T-helper 2 cell (primary cell): ENCODE measurements around the gene POTEG.
"Not testable (repeated sequence)": the region's sequence is repeated elsewhere in the genome, so short reads cannot be mapped to it uniquely, and the experiment has no call there.

Source experiments
- DNase-seq, 5 experiments: peaks; one replicate each; pipeline versions ENCODE4 v3.0.0 to v3.0.0-alpha.2; 2012 to 2022
- total RNA-seq, 2 donors: gene quantifications; one replicate each; lab custom pipeline; 2026; lab: John Stamatoyannopoulos, UW

Gene POTEG
- 0 to 0.07 reads per million in 2 donors for total RNA-seq

DNA sequence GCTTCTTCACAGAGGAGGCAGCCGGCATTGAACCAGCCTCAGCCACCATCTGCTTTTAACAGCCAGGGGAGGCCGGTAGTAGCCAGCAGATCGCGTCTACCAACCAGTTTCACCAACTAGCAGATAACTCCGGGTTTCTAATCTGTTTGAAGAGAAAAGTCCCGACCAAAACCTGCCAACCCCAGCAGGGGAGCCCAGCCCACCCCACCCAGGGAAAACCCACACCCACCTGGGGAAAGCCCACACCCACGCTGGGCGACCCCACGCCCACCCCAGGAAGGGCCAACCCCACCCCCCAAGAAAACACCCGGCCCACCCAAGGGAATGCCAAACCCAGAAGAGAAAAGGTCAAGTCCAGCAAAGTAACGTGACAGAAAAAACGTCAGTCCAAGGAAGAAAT, at the start of gene POTEG:
Gene POTEG (minus strand): TSS at position 101 of the 400 bp plus-strand sequence. CDS start 52 bp downstream, at position 49.
- not testable (repeated sequence) for DNase-seq

DNA sequence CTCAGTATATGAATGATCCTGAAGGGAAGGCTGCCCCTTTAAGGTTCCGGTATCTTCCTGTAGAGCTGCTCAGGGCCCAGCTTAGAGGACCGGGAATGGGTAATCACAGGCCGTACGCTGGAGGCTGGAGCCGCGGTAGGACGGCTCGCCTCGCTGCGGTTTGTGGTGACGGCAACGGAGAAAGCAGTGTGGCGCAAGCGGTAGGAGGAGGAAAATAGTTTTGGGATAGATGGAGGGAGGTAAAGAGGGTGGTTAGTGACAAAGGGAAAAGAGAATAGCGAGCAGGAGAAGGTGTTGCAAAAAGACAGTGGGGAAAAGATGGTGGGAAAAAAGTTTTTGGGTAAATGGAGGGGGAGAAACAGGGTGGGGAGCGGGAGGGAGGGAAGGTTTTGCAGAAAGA, 48.0 kb upstream of the POTEG start:
- DNase-seq, result not testable (repeated sequence)

DNA sequence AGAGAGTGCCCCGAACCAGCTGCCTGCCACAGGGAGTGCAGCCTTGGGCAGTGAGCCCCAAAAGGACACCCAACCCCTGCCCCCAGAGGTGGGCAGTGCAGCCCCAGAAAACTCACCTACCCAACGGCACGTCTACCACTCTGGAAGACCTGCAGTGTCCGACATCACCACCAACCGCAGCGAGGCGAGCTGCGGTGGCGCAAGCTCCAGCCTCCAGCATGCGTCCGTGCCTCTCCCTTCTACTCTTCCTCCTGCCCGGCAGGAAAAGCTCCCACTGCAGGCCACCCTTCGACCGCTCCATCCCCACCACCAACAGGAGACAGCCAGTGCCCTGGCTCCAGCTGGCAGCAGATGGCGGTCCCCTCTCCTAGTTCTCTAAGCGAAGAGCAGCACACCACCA, 47.3 kb upstream of the POTEG start:
- not testable (repeated sequence) for DNase-seq

DNA sequence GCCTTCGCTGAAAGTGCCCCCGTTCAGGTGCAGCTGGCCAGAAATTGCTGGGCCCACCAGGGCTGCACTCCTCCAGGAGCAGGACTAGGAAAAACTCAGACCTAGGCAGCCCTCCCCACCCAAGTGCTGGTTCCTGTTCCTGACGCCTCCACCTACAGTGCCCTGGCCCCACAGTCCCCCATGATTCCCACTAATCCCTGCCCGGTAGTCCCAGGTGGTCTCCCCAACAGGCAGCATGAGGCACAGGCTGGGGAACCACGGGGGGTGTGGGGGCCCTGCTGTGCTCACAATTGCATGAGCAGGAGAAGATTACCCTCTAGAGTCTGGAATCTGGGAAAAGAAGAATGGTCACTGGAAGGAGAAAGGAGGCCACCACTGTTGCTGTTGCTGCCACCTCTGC, 46.4 kb upstream of the POTEG start:
- not testable (repeated sequence) for DNase-seq

DNA sequence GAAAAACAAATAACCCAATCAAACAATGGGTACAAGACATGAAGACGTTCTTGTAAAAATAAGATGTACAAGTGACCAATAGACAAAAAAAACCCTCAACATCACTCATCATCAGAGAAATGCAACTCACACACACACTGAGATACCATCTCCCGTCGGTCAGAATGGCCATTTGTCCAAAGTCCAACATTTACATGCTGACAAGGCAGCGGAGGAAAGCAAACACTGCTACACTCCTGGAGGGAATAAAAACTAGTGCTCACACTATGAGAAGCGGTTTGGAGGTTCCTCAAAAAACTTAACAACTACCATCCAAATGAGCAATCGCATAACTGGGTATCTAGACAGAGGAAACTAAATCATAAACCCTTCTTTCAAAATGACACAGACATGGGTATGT, 11.6 kb upstream of the POTEG start:
- not testable (repeated sequence) for DNase-seq

DNA sequence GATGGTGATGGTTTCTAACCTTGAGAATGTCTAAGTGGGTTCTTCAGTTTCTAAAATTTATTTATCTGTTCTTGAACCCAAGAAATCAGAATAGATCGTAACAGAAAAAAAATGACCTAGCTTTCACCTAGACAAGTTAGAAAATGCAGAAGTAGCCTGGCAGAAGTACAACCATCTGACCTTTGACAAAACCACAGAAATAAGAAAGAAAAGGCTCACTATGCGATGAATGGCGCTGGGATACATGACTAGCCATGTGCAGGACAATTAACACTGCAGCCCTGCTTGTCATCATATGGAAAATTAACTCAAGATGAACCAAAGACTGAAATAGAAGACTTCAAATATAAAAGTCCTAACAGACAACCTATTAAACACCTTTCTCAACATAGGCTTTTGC, 5.7 kb upstream of the POTEG start:
- not testable (repeated sequence) for DNase-seq

DNA sequence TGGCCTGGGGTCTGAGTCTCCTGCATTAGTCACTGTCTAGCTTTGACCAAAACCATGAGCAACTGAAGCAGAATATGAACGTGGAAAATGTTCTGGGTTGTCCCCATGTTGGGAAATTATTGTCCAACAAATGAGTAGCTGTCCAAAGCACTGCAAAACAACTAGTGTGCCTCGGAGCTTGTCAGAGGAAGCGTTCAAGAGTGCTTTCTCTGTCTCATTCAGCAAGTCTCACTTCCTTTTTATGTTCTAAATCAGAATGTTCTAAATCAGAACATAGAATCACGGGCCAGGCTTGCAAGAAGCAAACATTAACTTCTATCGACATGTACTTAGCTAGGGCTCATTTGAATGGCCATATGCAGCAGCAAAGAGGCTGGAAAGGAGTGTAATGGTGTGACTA, 5.1 kb upstream of the POTEG start:
- DNase-seq, result not testable (repeated sequence)

DNA sequence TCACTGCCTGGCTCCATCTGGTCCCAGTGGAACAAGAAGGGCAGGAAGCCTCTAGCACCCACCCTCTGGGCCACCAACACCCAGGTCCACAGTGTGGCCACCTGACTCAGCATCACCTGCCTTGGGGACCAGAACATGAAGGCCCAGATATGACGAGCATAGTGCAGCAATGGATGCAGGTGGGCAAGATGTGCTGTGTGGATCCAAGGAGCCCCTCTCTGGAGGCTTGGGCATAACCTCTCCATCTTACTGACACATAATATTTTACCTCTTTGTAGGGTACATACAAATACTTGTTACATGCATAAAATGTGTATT, 2.9 kb upstream of the POTEG start:
- DNase-seq, result not testable (repeated sequence)

DNA sequence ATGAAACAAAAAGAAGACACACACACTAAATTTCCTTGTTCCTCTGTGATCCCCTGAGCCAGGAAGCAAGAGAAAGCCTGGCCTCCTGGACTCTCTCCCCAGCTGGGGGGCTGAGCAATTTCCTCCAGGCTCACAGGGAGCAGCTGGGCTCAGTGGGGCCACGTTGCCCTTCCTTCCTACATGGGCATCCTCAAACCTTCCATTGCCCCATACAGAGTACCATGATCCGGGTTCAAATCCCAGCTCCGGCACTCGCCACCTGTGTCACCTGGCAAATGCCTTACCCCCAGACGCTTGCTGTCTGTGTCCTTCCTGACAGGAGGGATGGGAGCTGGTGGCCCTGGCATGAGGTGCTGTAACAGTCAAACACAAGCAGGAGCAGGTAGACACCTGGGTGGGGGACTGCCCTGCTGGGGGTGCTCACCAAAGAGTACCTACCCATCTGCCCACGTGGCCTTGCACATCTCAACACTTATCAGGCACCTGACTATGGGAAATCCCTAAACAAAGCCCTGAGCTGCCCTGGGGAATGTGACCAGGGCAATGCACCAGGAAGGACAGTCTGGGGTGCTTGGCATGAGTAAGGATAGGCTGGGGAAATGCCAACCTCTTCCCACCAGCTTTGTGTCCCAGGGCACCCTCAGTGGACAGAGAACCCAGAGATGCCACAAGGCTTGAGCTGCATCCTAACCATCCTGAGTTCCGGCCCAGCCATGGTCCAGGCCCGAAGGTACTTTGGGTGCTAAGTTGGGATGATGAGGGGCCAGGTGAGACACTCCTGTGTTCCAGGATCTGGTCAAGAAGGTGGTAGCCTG, 2.4 kb upstream of the POTEG start:
- DNase-seq, result not testable (repeated sequence)

DNA sequence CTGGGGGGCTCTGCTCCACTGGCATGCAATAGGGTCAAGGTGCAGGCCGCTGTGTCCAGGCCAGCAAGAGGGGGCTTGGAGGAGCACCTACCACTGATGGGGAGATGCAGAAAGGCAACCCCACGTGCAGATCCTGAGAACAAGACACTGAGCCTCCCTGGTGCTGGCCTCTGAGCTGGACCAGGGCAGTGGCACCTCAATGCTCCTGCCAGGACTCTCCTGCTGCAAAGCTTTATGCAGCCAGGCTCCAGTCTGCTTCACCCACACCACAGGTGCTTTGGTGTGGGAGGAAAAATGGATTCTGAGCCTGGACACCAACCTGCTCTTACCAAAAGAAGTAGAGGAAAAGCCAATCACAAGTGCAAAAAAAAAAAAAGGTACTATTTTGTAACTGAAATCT, 1.7 kb upstream of the POTEG start:
- DNase-seq, result not testable (repeated sequence)

DNA sequence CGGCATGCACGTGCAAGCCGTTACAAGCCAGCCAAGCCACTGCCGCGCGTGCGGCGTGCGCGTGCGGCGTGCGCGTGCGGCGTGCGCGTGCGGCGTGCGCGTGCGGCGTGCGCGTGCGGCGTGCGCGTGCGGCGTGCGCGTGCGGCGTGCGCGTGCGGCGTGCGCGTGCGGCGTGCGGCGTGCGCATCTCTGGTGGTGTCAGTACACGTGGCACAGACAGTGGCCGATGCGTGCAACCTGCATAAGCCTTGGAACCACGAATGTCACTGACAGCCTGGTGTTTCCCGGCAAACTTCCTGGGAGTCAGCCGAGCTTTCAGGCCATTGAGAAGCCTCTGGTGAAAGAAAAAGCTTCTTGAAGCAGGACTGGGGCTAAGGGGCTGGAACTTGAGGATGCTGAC, 750 bp upstream of the POTEG start:
- not testable (repeated sequence) for DNase-seq

DNA sequence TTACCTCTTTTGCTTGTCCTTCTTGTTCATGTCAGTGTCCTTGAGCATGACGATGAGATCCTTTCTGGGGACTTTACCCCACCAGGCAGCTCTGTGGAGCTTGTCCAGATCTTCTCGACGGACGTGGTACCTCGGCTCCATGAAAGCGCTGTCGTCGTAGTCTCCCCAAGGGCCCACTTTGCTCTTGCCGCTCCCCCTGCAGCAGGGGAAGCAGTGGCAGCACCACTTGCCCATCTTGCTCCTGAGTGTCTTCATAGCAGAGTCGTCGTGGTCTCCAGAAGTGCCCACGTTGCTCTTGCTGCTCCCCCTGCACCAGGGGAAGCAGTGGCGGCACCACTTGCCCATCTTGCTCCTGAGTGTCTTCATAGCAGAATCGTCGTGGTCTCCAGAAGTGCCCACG, 376 bp downstream of the POTEG start:
- DNase-seq, result not testable (repeated sequence)

DNA sequence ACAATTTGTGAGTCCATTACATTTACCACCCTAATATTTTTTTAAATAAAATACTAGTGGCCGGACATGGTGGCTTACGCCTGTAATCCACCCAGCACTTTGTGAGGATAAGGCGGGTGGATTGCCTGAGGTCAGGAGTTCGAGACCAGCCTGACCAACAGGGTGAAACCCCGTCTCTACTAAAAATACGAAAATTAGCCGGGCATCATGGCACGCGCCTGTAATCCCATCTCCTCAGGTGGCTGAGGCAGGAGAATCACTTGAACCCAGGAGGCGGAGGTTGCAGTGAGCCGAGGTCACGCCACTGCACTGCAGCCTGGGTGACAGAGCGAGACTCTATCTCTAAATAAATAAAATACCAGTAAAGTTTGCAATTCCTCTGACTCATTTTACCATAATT, 25.6 kb downstream of the POTEG start:
- DNase-seq, result not testable (repeated sequence)

DNA sequence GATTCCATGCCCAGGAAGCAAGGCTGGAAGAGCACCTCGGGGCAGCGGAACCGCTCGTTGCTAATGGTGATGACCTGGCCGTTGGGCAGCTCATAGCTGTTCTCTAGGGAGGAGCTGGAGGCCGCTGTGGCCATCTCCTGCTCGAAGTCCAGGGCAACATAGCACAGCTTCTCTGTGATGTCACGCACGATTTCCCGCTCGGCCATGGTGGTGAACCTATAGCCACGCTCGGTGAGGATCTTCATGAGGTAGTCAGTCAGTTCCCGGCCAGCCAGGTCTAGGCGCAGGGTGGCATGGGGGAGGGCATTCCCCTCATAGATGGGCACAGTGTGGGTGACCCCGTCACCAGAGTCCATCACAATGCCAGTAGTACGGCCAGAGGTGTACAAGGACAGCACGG, 32.0 kb downstream of the POTEG start:
- not testable (repeated sequence) for DNase-seq

DNA sequence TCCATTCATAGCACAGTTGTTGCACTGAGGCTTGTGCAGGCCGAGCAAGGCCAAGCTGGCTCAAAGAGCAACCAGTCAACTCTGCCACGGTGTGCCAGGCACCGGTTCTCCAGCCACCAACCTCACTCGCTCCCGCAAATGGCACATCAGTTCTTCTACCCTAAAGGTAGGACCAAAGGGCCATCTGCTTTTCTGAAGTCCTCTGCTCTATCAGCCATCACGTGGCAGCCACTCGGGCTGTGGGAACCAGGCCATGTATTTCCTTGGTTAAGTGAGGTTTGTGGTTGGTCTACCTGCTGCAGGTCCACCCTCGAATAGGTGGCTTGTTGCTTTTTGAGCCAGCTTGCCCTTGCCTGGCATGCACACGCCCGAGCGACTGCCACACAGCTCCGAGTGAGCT, 39.4 kb downstream of the POTEG start:
- DNase-seq, result not testable (repeated sequence)

DNA sequence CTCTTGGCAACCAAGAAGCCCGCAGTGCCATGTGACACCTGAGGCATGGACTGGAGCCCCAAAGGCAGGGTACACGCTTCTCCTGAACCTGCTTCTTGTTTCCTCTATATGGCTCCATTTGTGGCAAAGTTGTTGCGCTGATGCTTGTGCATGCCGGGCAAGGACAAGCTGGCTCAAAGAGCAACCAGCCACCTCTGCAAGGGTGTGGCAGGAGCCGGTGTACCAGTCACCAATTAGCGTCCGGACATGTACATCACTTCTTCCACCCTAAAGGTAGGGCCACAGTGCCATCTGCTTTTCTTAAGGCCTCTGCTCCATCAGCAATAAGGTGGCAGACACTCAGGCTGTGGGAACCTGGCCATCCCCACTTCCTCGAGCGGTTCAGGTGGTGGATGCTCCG, 43.9 kb downstream of the POTEG start:
- not testable (repeated sequence) for DNase-seq

DNA sequence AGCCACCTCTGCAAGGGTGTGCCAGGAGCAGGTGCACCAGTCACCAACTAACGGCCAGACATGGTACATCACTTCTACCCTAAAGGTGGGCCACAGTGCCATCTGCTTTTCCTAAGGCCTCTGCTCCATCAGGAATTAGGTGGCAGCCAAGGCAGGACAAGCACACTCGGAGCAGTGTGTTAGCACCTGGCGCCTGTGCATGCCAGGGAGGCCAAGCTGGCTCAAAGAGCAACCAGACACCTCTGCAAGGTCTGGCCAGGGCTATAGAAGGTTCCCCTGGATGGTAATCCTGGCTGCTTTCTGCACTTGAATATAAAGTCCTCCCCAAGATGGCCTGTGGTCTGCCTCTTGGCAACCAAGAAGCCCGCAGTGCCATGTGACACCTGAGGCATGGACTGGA, 45.4 kb downstream of the POTEG start:
- DNase-seq, result not testable (repeated sequence)

DNA sequence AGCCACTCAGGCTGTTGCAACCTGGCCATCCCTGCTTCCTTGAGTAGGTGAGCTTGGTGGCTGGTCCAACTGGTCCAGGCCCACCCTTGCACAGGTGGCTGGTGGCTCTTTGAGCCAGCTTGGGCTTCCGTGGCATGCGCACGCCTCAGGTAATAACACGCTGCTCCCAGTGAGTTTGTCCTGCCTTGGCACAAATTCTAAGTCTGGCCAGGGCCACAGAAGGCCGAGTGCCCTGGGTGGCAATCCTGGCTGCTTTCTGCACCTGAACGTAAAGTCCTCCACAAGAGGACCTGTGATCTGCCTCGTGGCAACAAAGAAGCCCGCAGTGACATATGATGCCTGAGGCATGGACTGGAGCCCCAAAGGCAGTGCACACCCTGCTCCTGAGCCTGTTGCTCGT, 47.1 kb downstream of the POTEG start:
- DNase-seq, result not testable (repeated sequence)

DNA sequence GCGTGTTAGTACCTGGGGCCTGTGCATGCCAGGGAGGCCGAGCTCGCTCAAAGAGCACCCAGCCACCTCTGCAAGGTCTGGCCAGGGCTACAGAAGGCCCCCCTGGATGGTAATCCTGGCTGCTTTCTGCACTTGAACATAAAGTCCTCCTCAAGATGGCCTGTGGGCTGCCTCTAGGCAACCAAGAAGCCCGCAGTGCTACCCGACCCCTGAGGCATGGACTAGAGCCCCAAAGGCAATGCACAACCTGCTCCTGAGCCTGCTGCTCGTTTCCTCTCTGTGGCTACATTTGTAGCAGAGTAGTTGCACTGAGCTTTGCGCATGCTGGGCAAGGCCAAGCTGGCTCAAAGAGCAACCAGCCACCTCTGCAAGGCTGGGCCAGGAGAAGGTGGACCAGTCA, 47.8 kb downstream of the POTEG start:
- not testable (repeated sequence) for DNase-seq

DNA sequence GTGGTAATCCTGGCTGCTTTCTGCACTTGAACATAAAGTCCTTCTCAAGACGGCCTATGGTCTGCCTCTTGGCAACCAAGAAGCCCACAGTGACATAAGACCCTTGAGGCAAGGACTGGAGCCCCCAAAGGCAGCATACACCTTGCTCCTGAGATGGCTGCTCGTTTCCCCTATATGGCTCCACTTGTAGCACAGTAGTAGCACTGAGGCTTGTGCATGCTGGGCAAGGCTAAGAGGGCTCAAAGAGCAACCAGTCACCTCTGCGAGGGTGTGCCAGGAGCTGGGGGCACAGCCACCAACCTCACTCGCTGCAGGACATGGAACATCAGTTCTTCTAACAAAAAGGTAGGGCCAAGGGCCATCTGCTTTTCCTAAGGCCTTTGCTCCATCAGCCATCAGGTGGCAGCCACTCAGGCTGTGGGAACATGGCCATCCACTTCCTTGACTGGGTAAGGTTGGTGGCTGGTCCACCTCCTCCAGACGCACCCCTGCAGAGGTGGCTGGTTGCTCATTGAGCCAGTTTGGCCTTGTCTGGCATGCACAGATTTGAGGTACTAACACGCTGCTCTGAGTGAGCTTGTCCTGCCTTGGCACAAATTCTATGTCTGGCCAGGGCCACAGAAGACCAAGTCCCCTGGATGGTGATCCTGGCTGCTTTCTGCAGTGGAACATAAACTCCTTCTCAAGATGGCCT, 49.9 kb downstream of the POTEG start:
- not testable (repeated sequence) for DNase-seq

DNA sequence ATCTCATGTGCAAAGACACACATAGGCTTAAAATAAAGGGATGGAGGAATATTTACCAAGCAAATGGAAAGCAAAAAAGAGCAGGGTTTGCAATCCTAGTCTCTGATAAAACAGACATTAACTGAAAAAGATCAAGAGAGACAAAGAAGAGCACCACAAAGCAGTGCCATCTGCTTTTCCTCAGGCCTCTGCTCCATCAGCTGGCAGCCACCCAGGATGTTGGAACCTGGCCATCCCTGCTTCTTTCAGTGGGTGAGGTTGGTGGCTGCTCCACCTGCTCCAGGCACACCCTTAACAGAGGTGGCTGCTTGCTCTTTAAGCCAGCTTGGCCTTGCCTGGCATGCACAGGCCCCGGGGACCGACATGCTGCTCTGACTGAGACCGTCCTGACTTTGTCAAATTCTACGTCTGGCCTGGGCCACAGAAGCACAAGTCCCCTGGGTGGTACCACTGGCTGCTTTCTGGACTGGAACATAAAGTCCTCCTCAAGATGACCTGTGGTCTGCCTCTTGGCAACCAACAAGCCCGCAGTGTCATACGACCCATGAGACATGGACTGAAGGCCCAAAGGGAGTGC, 51.0 kb downstream of the POTEG start:
- DNase-seq, result not testable (repeated sequence)

DNA sequence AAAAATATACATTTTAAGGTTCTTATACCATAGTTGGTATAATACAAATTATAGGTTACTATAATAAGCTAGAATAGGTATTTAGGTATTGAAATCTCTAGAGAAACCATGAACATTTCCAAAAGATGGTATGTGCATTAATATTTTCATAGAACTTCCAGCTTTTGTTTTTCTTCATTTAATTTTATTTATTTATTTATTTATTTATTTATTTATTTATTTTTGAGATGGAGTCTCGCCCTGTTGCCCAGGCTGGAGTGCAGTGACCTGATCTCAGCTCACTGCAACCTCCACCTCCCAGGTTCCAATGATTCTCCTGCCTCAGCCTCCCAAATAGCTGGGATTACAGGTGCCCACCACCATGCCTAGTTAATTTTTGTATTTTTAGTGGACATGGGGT, 54.0 kb downstream of the POTEG start:
- DNase-seq, result not testable (repeated sequence)

DNA sequence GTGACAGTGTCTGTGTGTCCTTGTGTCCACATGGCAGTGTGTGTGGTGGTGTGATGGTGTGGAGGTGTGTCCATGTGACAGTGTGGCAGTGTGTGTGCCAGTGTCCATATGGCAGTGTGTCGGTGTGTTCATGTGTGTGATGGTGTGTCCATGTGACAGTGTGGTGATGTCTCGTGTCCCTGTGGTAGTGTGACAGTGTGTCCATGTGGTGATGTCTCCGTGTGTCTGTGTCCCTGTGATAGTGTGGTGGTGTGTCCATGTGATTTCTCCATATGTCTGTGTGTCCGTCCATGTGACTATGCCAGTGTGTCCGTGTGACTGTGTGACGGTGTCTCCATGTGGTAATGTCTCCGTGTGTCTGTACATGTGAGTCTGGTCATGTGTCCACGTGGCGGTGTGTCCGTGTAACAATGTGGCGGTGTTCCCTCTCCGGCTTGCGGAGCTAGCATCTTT, 59.7 kb downstream of the POTEG start:
- not testable (repeated sequence) for DNase-seq
